HL-60/S4 (cell line): Measurements from ENCODE around the gene XYLB.

Experiments used
- in situ Hi-C: fragments of 300-500 bp; cut with MboI; formaldehyde crosslinking; loops from 2 replicates; pipeline ENCODE4 v1.14.3; 2022; ENCODE audit warnings: low sequenced_read_pairs

Gene XYLB

GRCh38 chr3:38361496-38361895 lies 14.9 kb downstream of the XYLB start:
- in situ Hi-C loops: no loop called here

- in situ Hi-C loops: no loop called here
Measured at GRCh38 chr3:38362825-38363224, 16.2 kb downstream of the XYLB start.

GRCh38 chr3:38364721-38365400 lies 18.3 kb downstream of the XYLB start:
- in situ Hi-C loops: no loop called here

GRCh38 chr3:38365469-38366062 lies 19.0 kb downstream of the XYLB start:
- in situ Hi-C loops: no loop called here

GRCh38 chr3:38366082-38366481 lies 19.5 kb downstream of the XYLB start:
- in situ Hi-C loops: no loop called here

GRCh38 chr3:38367779-38368178 lies 21.2 kb downstream of the XYLB start:
- in situ Hi-C loops: no loop called here

- in situ Hi-C loops: no loop called here
Measured at GRCh38 chr3:38368238-38368637, 21.7 kb downstream of the XYLB start.

- in situ Hi-C loops: no loop called here
Measured at GRCh38 chr3:38369186-38369585, 22.6 kb downstream of the XYLB start.

- in situ Hi-C loops: no loop called here
Measured at GRCh38 chr3:38370149-38370548, 23.6 kb downstream of the XYLB start.

- in situ Hi-C loops: no loop called here
Measured at GRCh38 chr3:38370861-38371260, 24.3 kb downstream of the XYLB start.

GRCh38 chr3:38371541-38372213 lies 25.1 kb downstream of the XYLB start:
- in situ Hi-C loops: no loop called here

GRCh38 chr3:38372214-38372601 lies 25.6 kb downstream of the XYLB start:
- in situ Hi-C loops: no loop called here

- in situ Hi-C loops: no loop called here
Measured at GRCh38 chr3:38374221-38374620, 27.6 kb downstream of the XYLB start.

- in situ Hi-C loops: no loop called here
Measured at GRCh38 chr3:38375072-38375471, 28.5 kb downstream of the XYLB start.

- in situ Hi-C loops: no loop called here
Measured at GRCh38 chr3:38375488-38376097, 29.0 kb downstream of the XYLB start.

- in situ Hi-C loops: no loop called here
Measured at GRCh38 chr3:38376098-38376816, 29.7 kb downstream of the XYLB start.

- in situ Hi-C loops: no loop called here
Measured at GRCh38 chr3:38379201-38379770, 32.7 kb downstream of the XYLB start.

GRCh38 chr3:38382506-38383080 lies 36.0 kb downstream of the XYLB start:
- in situ Hi-C loops: no loop called here

GRCh38 chr3:38383156-38383875 lies 36.7 kb downstream of the XYLB start:
- in situ Hi-C loops: no loop called here
